Activated T-cell treated with anti-CD3 and anti-CD28 coated beads, Interleukin-2, amount 50 U/mL, for 4 hours (primary cell): ENCODE measurements around the gene GNAQ. TPM values are rescaled to one million over a fixed set of nuclear protein-coding genes. Genes with fewer than 3 reads are reported as not detected.

Experiments
- ATAC-seq, 2 donors: fragments of 200-7000 bp; cut with Tn5 transposase; one replicate each; pipeline ENCODE4 v1.10.0; 2021
- DNase-seq: peaks from one replicate; pipeline ENCODE4 v3.0.0-alpha.2; 2020
- H3K27me3 Mint-ChIP-seq: one replicate; pipeline ENCODE4 v1.8.0; 2021; ENCODE audit warnings: low read depth, mixed read lengths
- H3K36me3 Mint-ChIP-seq: one replicate; pipeline ENCODE4 v1.8.0; 2022; ENCODE audit warnings: mixed read lengths; ENCODE audit not compliant: insufficient read depth
- H3K4me1 Mint-ChIP-seq: one replicate; pipeline ENCODE4 v1.8.0; 2021; ENCODE audit warnings: low read depth, mixed read lengths
- H3K4me3 Mint-ChIP-seq: one replicate; pipeline ENCODE4 v1.8.0; 2021; ENCODE audit warnings: mild to moderate bottlenecking, moderate library complexity, mixed read lengths
- H3K9me3 Mint-ChIP-seq: one replicate; pipeline ENCODE4 v1.8.0; 2021; ENCODE audit warnings: mixed read lengths
- total RNA-seq, 3 donors: library from RNA; stranded (reverse); gene quantifications; one replicate each; pipeline ENCODE4 v1.2.1, GENCODE V29; 2021

GNAQ gene
- total RNA-seq, 3 donors from 2014 or later: 18.2 to 20.1 (median 18.9) TPM

GRCh38 chr9:77854258-77854915, 177.2 kb downstream of the GNAQ start:
- DNase-seq (no peak), ATAC-seq (no peak)
- Mint-ChIP-seq H3K27me3 (no peaks in the 10 kb centered on the region), H3K4me3 (no peak overlapping the region), H3K4me1 (peaks cover 26% of the 10 kb centered on the region), H3K9me3 (peaks cover 8% of the 10 kb centered on the region), H3K36me3 (peaks cover 9% of the 10 kb centered on the region)

DNA sequence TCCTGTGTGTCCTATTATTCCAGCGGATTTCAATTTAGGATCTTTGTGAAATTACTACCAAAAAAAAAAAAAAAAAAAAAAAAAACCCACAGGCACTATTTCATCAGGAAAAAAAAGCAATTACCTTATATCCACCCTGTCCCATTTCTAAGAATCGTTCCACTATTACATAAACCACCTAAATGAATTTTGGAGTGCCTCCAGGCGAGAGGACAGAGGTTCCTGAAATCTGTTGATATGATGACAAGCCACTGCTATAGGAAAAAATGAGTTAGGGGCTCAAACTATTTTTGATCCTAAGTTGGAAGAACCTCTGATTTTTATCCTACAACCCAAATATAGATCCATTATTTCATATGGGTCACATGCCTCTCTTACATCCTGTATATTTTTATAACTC, 177.9 kb downstream of the GNAQ start:
- Mint-ChIP-seq H3K27me3 (no peaks in the 10 kb centered on the region), H3K9me3 (peaks cover 3% of the 10 kb centered on the region), H3K4me3 (no peak overlapping the region), H3K36me3 (peaks cover 5% of the 10 kb centered on the region), H3K4me1 (peaks cover 26% of the 10 kb centered on the region)
- DNase-seq: no peak
- no peak for ATAC-seq

GRCh38 chr9:77851882-77852595, 179.6 kb downstream of the GNAQ start:
- Mint-ChIP-seq H3K27me3 (no peaks in the 10 kb centered on the region), H3K36me3 (peaks cover 5% of the 10 kb centered on the region), H3K4me1 (peaks cover 37% of the 10 kb centered on the region), H3K9me3 (no peaks in the 10 kb centered on the region), H3K4me3 (no peak overlapping the region)
- DNase-seq: no peak
- ATAC-seq: no peak

DNA sequence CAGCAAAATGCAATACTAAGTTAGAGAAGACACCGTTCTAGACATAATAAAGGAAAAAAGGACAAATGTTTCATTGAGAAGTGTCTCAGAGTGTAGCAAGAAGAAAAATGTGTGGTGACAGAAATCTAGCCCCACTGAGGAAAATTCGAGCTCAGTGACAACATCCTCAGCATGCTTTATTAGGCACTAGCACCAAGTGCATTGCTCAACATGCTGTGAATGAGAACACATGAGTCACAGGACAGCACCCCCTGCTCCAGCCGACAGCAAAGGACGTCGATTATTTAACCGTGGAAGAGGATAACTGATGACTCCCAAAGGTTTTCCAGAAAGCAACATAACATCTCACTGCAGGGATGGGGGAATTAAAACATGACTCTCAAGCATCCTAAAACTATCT, 182.7 kb downstream of the GNAQ start:
- DNase-seq (no peak), ATAC-seq (no peak)
- Mint-ChIP-seq H3K4me1 (peaks cover 31% of the 10 kb centered on the region), H3K4me3 (no peak overlapping the region), H3K36me3 (peaks cover 5% of the 10 kb centered on the region), H3K9me3 (no peaks in the 10 kb centered on the region), H3K27me3 (no peaks in the 10 kb centered on the region)

DNA sequence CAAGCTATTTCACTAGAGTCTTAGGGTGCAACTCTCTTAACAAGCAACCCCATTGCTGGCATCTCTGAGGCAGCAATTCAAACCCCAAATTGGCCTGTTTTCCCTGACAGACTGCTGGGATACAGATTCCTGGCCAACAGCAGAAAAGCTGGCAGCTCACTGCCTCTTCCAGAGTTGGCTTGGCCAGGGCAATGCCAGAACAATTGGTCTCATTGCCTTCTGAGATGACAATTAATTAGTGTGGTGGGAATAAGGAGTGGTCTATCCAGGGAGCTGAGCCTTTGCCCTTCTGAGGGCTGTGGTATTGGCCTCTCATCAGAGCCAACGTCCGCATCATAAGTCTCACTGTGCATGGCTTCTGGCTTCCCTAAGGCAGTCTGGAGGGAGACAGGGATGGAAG, 183.2 kb downstream of the GNAQ start:
- no peak for ATAC-seq
- Mint-ChIP-seq H3K9me3 (no peaks in the 10 kb centered on the region), H3K4me3 (no peak overlapping the region)

DNA sequence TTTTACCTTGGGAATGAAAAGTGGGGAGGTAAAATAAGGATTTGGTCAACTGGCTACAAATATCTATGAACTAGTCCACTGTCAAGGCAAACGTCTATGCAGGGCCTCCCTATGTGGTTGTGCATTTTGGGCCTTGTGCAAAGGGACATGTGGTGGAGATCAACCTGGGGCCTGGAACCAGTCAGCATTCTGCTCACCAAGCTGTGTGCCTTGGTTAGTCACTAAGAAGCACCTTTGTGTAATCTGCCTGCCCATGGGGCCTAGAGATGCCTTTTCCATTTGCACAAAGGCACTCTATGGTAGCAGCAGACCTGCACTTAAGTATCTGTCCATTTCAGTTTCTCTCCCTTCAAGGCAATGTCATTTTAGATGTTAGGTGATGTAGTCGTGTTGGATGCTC, 184.0 kb downstream of the GNAQ start:
- ATAC-seq (no peak), DNase-seq (no peak)
- H3K4me1 Mint-ChIP-seq: peaks cover 30% of the 10 kb centered on the region
- no peaks in the 10 kb centered on the region for H3K27me3 Mint-ChIP-seq
- no peak overlapping the region for H3K4me3 Mint-ChIP-seq
- peaks cover 3% of the 10 kb centered on the region for H3K36me3 Mint-ChIP-seq
- no peaks in the 10 kb centered on the region for H3K9me3 Mint-ChIP-seq

More for the DNA sequence above, 183.2 kb downstream of the GNAQ start:
- H3K36me3 Mint-ChIP-seq: peaks cover 3% of the 10 kb centered on the region
- H3K27me3 Mint-ChIP-seq: no peaks in the 10 kb centered on the region
- H3K4me1 Mint-ChIP-seq: peaks cover 29% of the 10 kb centered on the region
- no peak for DNase-seq

DNA sequence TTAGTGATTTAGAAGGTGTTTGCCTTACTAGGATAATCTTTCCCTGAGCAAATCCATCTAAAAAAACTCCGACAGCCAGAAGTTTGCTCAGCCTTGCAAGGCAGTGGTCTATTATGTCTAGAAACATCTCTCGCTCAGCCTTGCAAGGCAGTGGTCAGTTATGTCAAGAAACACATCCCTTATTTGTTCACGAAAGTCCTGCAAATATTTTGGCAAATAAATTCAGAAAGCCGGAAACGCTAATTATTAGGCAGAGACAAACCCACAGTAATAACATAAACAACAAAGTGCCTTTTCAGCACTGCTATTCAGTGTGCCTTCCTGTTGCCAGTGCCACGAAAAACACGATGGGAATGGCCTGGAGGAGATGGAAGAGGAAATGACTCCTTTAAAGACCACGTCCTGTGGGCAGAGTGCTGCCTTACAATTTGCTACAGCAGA, 184.5 kb downstream of the GNAQ start:
- Mint-ChIP-seq H3K27me3 (no peaks in the 10 kb centered on the region), H3K9me3 (no peaks in the 10 kb centered on the region), H3K4me1 (peaks cover 28% of the 10 kb centered on the region), H3K4me3 (no peak overlapping the region), H3K36me3 (peaks cover 3% of the 10 kb centered on the region)
- ATAC-seq (no peak), DNase-seq (no peak)

DNA sequence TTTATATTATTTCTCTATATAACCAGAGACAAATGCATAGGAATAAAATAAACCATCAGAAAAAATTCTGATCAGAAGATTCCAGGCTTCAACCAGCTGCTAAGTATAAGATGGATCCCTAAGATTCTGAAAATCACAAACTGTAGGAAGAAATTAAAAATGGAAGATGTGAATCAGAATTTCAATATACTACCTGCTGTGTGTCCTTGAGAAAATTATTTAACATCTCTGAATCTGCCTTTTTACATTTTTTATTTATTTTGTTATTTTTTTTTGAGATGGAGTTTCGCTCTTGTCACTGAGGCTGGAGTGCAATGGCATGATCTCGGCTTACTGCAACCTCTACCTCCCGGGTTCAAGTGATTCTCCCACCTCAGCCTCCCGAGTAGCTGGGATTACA, 187.2 kb downstream of the GNAQ start:
- Mint-ChIP-seq H3K4me1 (peaks cover 26% of the 10 kb centered on the region), H3K4me3 (no peak overlapping the region), H3K27me3 (no peaks in the 10 kb centered on the region), H3K9me3 (no peaks in the 10 kb centered on the region), H3K36me3 (peaks cover 3% of the 10 kb centered on the region)
- DNase-seq (no peak), ATAC-seq (no peak)

GRCh38 chr9:77843871-77844155, 187.8 kb downstream of the GNAQ start:
- H3K4me1 Mint-ChIP-seq: peaks cover 22% of the 10 kb centered on the region
- no peak overlapping the region for H3K4me3 Mint-ChIP-seq
- no peak for DNase-seq
- H3K9me3 Mint-ChIP-seq: no peaks in the 10 kb centered on the region
- H3K36me3 Mint-ChIP-seq: peaks cover 3% of the 10 kb centered on the region
- no peak for ATAC-seq
- no peaks in the 10 kb centered on the region for H3K27me3 Mint-ChIP-seq

DNA sequence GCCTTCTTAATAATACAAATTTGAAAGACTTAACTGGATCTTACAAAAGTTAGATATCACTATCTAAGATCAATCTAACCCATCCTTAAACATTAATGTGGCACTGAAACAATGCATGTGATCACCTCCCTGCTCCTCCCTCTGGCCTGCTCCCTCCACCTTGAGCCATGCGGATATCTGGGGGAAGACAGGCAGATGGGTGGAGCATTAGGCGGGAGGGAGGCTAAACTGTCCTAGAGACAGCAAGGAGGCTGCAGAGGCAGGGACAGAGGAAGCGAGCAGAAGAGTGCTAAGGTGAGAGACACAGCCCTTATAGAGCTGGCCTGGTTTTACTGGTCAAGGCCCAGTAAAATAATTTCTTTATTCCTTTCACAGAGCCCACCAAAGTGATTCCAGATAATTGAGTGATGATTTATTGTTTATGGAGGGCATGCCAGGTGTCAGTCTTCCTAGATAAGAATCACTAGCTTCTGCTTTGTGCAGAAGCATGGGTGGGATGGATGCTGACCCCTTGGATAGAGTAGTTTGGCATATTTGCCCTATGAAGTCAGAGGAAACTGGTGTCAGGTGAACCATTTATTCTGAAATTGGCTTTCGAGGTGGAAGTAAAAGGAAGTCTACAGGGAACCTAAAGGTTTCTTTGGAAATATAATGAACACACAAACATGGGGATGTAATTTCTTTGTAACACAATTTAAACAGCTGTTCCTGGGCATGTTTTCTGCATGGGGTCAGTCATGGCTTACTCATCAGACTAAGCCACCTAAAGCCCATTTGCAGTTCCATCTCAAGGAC, 188.3 kb downstream of the GNAQ start:
- peaks cover 18% of the 10 kb centered on the region for H3K4me1 Mint-ChIP-seq
- no peaks in the 10 kb centered on the region for H3K27me3 Mint-ChIP-seq
- DNase-seq (no peak), ATAC-seq (no peak)
- H3K4me3 Mint-ChIP-seq: no peak overlapping the region
- H3K9me3 Mint-ChIP-seq: no peaks in the 10 kb centered on the region
- peaks cover 3% of the 10 kb centered on the region for H3K36me3 Mint-ChIP-seq

DNA sequence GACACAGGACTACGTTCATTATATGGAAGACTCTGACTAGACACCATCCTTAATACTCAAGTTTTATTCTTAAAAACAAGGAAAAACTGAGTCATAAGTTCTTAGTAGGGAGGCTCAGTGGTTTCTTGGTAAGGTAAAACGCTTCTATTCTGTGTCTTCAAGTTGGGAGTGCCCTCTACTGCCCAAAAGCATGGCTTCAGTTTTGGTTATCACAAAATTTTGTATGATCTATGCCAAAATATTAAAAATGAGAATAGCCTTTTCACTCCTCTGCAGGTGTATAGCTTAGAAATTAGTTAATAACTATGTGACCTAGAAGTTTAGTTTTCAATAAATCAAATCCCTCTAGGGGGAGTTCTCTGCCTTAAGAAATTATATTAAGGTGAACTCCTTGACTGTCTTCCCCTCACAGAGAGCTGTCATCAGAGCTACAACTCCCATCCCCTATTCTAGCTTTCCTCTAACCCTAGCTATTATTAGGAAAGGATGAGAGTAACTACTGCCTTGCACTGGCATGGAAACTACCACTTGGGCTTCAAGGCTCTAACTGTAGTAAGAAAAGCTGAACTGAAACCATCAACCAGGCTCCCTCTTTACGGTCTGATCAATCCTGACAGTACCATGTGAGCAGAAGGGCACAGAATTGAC, 189.7 kb downstream of the GNAQ start:
- Mint-ChIP-seq H3K36me3 (no peaks in the 10 kb centered on the region), H3K27me3 (no peaks in the 10 kb centered on the region), H3K4me3 (no peak overlapping the region), H3K9me3 (no peaks in the 10 kb centered on the region), H3K4me1 (peaks cover 5% of the 10 kb centered on the region)
- ATAC-seq (peak in 1 of 2 donors; percentile 48), DNase-seq (no peak)

- DNase-seq (no peak), ATAC-seq (no peak)
- Mint-ChIP-seq H3K27me3 (no peaks in the 10 kb centered on the region), H3K9me3 (no peaks in the 10 kb centered on the region), H3K36me3 (peaks cover 1% of the 10 kb centered on the region), H3K4me3 (no peak overlapping the region), H3K4me1 (peaks cover 1% of the 10 kb centered on the region)
Observed at GRCh38 chr9:77839459-77840140, 192.0 kb downstream of the GNAQ start.

GRCh38 chr9:77838986-77839385, 192.6 kb downstream of the GNAQ start:
- no peaks in the 10 kb centered on the region for H3K27me3 Mint-ChIP-seq
- DNase-seq: no peak
- H3K4me3 Mint-ChIP-seq: no peak overlapping the region
- peaks cover 1% of the 10 kb centered on the region for H3K4me1 Mint-ChIP-seq
- H3K9me3 Mint-ChIP-seq: no peaks in the 10 kb centered on the region
- no peak for ATAC-seq
- peaks cover 1% of the 10 kb centered on the region for H3K36me3 Mint-ChIP-seq

DNA sequence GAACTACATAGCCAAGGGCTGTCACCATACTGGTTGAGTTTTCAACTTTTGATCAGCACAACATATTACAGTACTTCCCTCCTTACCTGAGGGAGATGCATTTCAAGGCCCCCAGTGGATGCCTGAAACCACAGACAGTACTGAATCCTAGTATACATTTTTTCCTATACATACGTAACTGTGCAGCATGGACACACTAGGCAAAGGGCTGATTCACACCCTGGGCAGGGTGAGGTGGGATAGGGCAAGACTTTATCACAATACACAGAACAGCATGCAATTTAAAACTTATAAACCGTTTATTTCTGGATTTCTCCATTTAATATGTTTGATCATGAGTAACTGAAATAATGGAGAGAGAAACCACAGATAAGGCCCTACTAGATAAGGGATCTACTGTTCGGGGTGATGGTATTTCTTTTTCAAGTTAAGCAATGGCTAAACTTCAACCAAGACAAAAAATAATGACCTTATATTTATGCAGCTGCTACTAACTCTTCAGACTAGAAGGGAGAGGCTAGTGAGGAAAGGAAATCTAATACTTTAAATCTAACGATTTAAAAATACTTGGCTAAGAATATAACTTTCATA, 196.6 kb downstream of the GNAQ start:
- DNase-seq: no peak
- Mint-ChIP-seq H3K36me3 (peaks cover 1% of the 10 kb centered on the region), H3K9me3 (no peaks in the 10 kb centered on the region), H3K4me3 (no peak overlapping the region), H3K4me1 (peaks cover 6% of the 10 kb centered on the region), H3K27me3 (no peaks in the 10 kb centered on the region)
- no peak for ATAC-seq
